ENCODE data around the gene KDM5A. TPM values are rescaled to one million over a fixed set of nuclear protein-coding genes. Genes with fewer than 3 reads are reported as not detected.

Gene KDM5A
- total RNA-seq, 1 donor from 2014 or later = 53.6 TPM

DNA sequence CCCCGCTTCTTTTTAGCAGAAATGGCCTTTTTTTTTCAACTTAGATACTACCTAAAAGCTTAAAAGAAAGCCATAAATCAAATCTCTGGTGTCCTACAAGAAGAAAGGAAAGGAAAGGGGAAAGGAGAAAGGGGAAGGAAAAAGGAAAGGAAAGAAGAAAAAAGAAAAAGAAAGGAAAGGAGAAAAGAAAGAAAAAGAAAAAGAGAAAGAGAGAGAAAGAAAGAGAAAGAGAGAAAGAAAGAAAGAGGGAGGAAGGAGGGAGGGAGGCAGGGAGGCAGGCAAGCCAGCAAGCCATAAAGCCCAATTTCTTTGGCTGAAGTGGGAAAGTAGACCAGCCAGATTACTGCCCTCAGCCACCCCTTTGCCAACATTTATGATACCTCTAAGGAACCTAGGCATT, 94.0 kb downstream of the KDM5A start:
- Histone ChIP-seq H3K27me3 (ENCODE audit: control insufficient read depth, insufficient read depth, low read length) (no peaks in the 10 kb centered on the region), H3K4me3 (ENCODE audit: low read depth, low read length) (no peak overlapping the region), H3K36me3 (ENCODE audit: control insufficient read depth, insufficient read depth, low read length) (no peaks in the 10 kb centered on the region)
- DNase-seq (ENCODE audit: low read depth) = no peak
- TF ChIP-seq, protein P1, sequence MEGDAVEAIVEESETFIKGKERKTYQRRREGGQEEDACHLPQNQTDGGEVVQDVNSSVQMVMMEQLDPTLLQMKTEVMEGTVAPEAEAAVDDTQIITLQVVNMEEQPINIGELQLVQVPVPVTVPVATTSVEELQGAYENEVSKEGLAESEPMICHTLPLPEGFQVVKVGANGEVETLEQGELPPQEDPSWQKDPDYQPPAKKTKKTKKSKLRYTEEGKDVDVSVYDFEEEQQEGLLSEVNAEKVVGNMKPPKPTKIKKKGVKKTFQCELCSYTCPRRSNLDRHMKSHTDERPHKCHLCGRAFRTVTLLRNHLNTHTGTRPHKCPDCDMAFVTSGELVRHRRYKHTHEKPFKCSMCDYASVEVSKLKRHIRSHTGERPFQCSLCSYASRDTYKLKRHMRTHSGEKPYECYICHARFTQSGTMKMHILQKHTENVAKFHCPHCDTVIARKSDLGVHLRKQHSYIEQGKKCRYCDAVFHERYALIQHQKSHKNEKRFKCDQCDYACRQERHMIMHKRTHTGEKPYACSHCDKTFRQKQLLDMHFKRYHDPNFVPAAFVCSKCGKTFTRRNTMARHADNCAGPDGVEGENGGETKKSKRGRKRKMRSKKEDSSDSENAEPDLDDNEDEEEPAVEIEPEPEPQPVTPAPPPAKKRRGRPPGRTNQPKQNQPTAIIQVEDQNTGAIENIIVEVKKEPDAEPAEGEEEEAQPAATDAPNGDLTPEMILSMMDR (IDR thresholded peaks at IDR 0.05; ENCODE audit: insufficient read depth, low read length, poor library complexity, severe bottlenecking) = no peak

DNA sequence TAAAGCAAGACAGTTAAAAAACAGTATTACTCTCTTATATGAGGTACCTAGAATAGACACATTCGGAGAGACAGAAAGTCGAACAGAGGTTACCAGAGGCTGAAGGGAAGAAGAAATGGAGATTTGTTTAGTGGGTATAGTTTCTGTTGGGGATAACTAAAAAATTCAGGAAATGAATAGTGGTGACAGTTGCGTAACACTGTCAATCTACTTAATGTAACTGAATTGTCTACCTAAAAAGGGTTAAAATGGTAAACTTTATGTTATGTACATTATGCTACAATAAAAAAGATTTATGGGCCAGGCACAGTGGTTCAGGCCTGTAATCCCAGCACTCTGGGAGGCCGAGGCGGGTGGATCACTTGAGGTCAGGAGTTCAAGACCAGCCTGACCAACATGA, 95.9 kb downstream of the KDM5A start:
- Histone ChIP-seq H3K4me3 (ENCODE audit: low read depth, low read length) (no peak overlapping the region), H3K36me3 (ENCODE audit: control insufficient read depth, insufficient read depth, low read length) (no peaks in the 10 kb centered on the region), H3K27me3 (ENCODE audit: control insufficient read depth, insufficient read depth, low read length) (no peaks in the 10 kb centered on the region)
- TF ChIP-seq, protein P1 (IDR thresholded peaks at IDR 0.05; ENCODE audit: insufficient read depth, low read length, poor library complexity, severe bottlenecking) = no peak
- DNase-seq (ENCODE audit: low read depth) = no peak

DNA sequence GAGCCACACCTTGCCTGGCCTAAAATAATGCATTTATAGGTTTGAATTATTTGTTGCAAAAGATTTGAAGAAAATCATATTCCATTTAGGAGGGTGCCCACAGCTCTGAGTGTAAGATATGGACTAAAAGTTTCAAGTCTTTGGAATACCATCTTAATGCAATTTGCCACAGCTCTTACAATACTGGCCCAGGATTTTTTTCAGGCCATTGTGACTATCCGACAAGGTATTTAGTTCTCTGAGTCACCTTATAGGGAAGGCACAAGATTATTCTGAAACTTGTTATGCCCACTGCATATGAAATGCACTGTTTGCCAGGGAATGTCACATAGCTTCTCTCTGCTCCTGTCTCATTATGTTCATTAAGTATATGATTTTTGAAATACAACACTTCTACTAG, 96.9 kb downstream of the KDM5A start:
- Histone ChIP-seq H3K4me3 (ENCODE audit: low read depth, low read length) (no peak overlapping the region), H3K36me3 (ENCODE audit: control insufficient read depth, insufficient read depth, low read length) (no peaks in the 10 kb centered on the region), H3K27me3 (ENCODE audit: control insufficient read depth, insufficient read depth, low read length) (no peaks in the 10 kb centered on the region)
- TF ChIP-seq, protein P1 (IDR thresholded peaks at IDR 0.05; ENCODE audit: insufficient read depth, low read length, poor library complexity, severe bottlenecking) = no peak
- no peak for DNase-seq (ENCODE audit: low read depth)

DNA sequence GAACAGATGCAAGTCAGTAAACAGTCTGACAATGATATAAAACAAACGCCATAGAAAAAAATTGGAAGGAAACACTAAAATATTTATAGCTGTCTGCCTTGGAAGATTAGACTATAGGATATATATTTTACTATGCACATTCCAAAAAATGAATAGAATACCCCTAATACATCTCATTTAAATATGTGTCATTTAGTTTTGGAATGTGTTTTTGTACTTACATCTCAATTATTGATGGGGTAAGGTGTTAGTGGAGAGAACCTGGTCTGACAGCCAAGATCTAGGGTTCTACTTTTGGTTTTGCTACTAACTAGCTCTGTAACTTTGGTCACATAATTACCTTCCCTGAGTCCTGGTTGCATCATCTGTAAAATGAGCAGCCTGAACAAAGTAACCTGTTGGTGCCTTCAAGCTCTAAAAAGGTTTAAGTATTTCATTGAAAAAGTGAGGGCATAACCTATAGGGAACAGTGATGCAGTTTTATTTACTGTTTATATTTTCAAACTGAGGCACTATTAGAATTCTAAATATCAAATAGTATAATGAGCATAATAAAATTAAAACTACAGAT, 97.9 kb downstream of the KDM5A start:
- no peaks in the 10 kb centered on the region for H3K36me3 ChIP-seq (ENCODE audit: control insufficient read depth, insufficient read depth, low read length)
- no peaks in the 10 kb centered on the region for H3K27me3 ChIP-seq (ENCODE audit: control insufficient read depth, insufficient read depth, low read length)
- no peak overlapping the region for H3K4me3 ChIP-seq (ENCODE audit: low read depth, low read length)
- TF ChIP-seq, protein P1 (IDR thresholded peaks at IDR 0.05; ENCODE audit: insufficient read depth, low read length, poor library complexity, severe bottlenecking) = no peak
- DNase-seq (ENCODE audit: low read depth) = no peak

DNA sequence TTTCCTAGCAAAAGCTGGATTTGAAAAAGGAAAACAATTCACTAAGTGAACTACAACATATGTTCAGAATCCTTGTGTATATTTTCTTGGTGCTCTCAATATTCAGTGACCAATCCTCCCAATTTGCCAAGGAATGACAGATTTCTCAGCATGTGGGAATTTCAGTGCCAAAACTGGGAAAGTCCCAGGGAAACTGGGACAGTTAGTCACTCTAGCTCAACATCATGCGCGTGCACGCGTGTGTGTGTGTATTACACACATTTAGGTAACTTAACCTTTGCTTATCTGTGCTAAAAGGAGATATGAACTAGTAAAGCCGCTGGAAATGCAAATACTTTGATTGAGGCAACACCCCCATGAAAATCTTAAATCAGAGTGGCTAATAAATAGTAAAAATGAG, 100.4 kb downstream of the KDM5A start:
- H3K36me3 ChIP-seq (ENCODE audit: control insufficient read depth, insufficient read depth, low read length) = peaks cover 3% of the 10 kb centered on the region
- TF ChIP-seq, protein P1 (IDR thresholded peaks at IDR 0.05; ENCODE audit: insufficient read depth, low read length, poor library complexity, severe bottlenecking) = no peak
- DNase-seq (ENCODE audit: low read depth) = no peak
- no peak overlapping the region for H3K4me3 ChIP-seq (ENCODE audit: low read depth, low read length)
- no peaks in the 10 kb centered on the region for H3K27me3 ChIP-seq (ENCODE audit: control insufficient read depth, insufficient read depth, low read length)
